Measurements from ENCODE around the gene UROC1.

DNA sequence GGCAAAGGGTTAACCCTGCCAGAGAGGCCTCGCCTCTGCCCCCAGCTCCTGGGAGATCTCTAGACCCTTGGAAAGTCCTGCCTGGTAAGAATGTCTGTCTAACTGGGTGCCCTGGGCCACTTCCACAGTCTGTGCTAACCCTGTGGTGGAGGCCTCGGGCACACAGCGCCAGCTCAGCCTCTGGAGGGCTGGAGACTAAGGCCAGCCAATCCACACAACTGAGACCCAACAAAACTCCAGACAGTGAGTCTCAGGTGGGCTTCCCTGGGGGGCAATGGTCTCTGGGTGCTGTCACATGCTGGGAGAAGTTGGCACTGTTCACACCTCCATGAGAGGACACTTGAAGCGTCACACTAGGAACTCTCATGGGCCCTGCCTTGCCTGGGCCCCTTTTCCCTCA, 61.4 kb downstream of the UROC1 start:
- no peak for TF ChIP-seq CTCF (conservative IDR thresholded peaks at IDR 0.05 in 1 of 2, IDR thresholded peaks at IDR 0.05 in 1 of 2; ENCODE audit: extremely low read depth in 1 of 2, insufficient read depth in 1 of 2, low read depth in 1 of 2, low read length in 2 of 2)
- TF ChIP-seq EZH2 (IDR thresholded peaks at IDR 0.05; ENCODE audit: borderline replicate concordance, low read length), result no peak
